GM23338 (cell line): ENCODE data around the gene CD2AP.

Source experiments
- CREB1 ChIP-seq: fragments of 250-450 bp; sonication (Bioruptor Pico); IDR thresholded peaks from 2 replicates; pipeline ENCODE4 v1.5.0; 2020; ENCODE audit warnings: low read depth, mild to moderate bottlenecking, moderate library complexity
- EZH2 ChIP-seq: fragments of 200-600 bp; sonication (generic); IDR thresholded peaks from one replicate; pipeline ENCODE4 v1.8.0; 2017; ENCODE audit warnings: antibody characterized with exemption, mild to moderate bottlenecking, low read depth; ENCODE audit not compliant: unreplicated experiment
- EZH2phosphoT487 ChIP-seq: fragments of 200-600 bp; sonication (generic); IDR thresholded peaks from one replicate; pipeline ENCODE4 v1.8.1; 2018; ENCODE audit warnings: antibody characterized with exemption; ENCODE audit not compliant: unreplicated experiment
- TF ChIP-seq, protein P1 (sequence below), 2 experiments: fragments of 200-600 bp in 1 of 2; sonication (generic) in 1 of 2; conservative IDR thresholded peaks; 2 replicates each; pipeline versions ENCODE4 v1.5.1 to v1.6.1; 2016 to 2017; ENCODE audit warnings: antibody characterized with exemption in 2 of 2, low read depth in 2 of 2, mild to moderate bottlenecking in 2 of 2, moderate library complexity in 1 of 2

DNA sequence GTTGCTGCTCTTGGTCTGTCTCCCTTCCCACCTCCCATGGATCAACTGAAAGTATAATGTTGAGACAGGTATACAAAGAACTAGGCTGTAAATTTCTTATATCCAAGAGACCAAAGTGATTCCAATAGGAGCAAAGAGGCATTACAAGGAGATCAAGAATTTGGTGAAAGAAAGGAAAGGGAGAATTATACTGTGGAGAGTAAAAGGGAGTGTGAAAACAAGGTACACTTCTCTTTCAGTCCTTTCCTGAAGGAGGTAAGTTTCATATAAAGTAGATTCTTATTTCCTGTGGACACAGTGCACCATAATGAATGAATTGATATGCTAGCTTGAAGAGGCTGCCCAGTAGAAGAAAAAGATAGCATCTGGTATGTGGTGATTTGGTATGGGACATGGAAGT is 49.7 kb downstream of the CD2AP start:
- TF ChIP-seq, protein P1, sequence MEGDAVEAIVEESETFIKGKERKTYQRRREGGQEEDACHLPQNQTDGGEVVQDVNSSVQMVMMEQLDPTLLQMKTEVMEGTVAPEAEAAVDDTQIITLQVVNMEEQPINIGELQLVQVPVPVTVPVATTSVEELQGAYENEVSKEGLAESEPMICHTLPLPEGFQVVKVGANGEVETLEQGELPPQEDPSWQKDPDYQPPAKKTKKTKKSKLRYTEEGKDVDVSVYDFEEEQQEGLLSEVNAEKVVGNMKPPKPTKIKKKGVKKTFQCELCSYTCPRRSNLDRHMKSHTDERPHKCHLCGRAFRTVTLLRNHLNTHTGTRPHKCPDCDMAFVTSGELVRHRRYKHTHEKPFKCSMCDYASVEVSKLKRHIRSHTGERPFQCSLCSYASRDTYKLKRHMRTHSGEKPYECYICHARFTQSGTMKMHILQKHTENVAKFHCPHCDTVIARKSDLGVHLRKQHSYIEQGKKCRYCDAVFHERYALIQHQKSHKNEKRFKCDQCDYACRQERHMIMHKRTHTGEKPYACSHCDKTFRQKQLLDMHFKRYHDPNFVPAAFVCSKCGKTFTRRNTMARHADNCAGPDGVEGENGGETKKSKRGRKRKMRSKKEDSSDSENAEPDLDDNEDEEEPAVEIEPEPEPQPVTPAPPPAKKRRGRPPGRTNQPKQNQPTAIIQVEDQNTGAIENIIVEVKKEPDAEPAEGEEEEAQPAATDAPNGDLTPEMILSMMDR (conservative IDR thresholded peaks at IDR 0.05; ENCODE audit: low read depth in 2 of 2) = no peak
- TF ChIP-seq EZH2 = no peak
- TF ChIP-seq EZH2phosphoT487 = no peak
- TF ChIP-seq CREB1 = no peak
